Fibroblast of skin of back (primary cell): ENCODE results near the gene MRPL55.
A peak's percentile ranks its signal among the peaks of the same experiment; 100 is the strongest.
"Not testable (repeated sequence)": the region's sequence is repeated elsewhere in the genome, so short reads cannot be mapped to it uniquely, and the experiment has no call there.

Experiments used
- DNase-seq: peaks from one replicate; pipeline ENCODE4 v3.0.0-alpha.2; 2013

The MRPL55 gene

GRCh38 chr1:228120857-228121489 lies 11.9 kb upstream of the MRPL55 start:
- DNase-seq: no peak

- no peak for DNase-seq
Measured at GRCh38 chr1:228120351-228120750, 11.3 kb upstream of the MRPL55 start.

GRCh38 chr1:228118040-228118439 lies 8.9 kb upstream of the MRPL55 start:
- no peak for DNase-seq

GRCh38 chr1:228117335-228117734 lies 8.2 kb upstream of the MRPL55 start:
- DNase-seq: no peak

GRCh38 chr1:228114827-228115226 lies 5.7 kb upstream of the MRPL55 start:
- DNase-seq: no peak

GRCh38 chr1:228112617-228113016 lies 3.5 kb upstream of the MRPL55 start:
- DNase-seq: no peak

- DNase-seq: no peak
Measured at GRCh38 chr1:228112167-228112566, 3.1 kb upstream of the MRPL55 start.

GRCh38 chr1:228111315-228111714 lies 2.2 kb upstream of the MRPL55 start:
- DNase-seq: not testable (repeated sequence)

GRCh38 chr1:228110556-228110955 lies 1.5 kb upstream of the MRPL55 start:
- DNase-seq: no peak

GRCh38 chr1:228109962-228110488 lies 926 bp upstream of the MRPL55 start:
- no peak for DNase-seq

- no peak for DNase-seq
Measured at GRCh38 chr1:228108742-228109072, 392 bp downstream of the MRPL55 start.

GRCh38 chr1:228108055-228108690 lies 926 bp downstream of the MRPL55 start:
- DNase-seq: no peak

- DNase-seq: no peak
Measured at GRCh38 chr1:228107636-228108035, 1.5 kb downstream of the MRPL55 start.

GRCh38 chr1:228106800-228107054 lies 2.4 kb downstream of the MRPL55 start:
- DNase-seq: no peak

GRCh38 chr1:228105996-228106799 lies 2.9 kb downstream of the MRPL55 start:
- no peak for DNase-seq

GRCh38 chr1:228105270-228105995 lies 3.7 kb downstream of the MRPL55 start:
- DNase-seq: no peak

GRCh38 chr1:228104526-228105269 lies 4.4 kb downstream of the MRPL55 start:
- no peak for DNase-seq

- DNase-seq: peak; percentile 92
Measured at GRCh38 chr1:228102791-228103620, 6.1 kb downstream of the MRPL55 start, which contains the start of gene C1orf35. C1orf35 (minus strand) TSS chr1:228103325; CDS start chr1:228103227, 98 bp downstream.

- peak; percentile 22 for DNase-seq
Measured at GRCh38 chr1:228101994-228102790, 6.9 kb downstream of the MRPL55 start.

GRCh38 chr1:228101614-228101993 lies 7.5 kb downstream of the MRPL55 start:
- no peak for DNase-seq
